OCI-LY1 (cell line): ENCODE data around the gene ACKR3.

Experiments used
- EZH2 ChIP-seq: fragments of 200-600 bp; sonication (generic), shearing (Covaris generic); IDR thresholded peaks from 2 replicates; pipeline ENCODE4 v1.8.0; 2017; ENCODE audit warnings: borderline replicate concordance, mixed run types, mild to moderate bottlenecking, antibody characterized with exemption, low read length, moderate library complexity, mixed read lengths
- TF ChIP-seq, protein P1 (sequence below): fragments of 200-600 bp; sonication (generic), shearing (Covaris generic); IDR thresholded peaks from 2 replicates; pipeline ENCODE4 v1.5.1; 2017; ENCODE audit warnings: mild to moderate bottlenecking, antibody characterized with exemption, low read length, moderate library complexity, mixed read lengths

DNA sequence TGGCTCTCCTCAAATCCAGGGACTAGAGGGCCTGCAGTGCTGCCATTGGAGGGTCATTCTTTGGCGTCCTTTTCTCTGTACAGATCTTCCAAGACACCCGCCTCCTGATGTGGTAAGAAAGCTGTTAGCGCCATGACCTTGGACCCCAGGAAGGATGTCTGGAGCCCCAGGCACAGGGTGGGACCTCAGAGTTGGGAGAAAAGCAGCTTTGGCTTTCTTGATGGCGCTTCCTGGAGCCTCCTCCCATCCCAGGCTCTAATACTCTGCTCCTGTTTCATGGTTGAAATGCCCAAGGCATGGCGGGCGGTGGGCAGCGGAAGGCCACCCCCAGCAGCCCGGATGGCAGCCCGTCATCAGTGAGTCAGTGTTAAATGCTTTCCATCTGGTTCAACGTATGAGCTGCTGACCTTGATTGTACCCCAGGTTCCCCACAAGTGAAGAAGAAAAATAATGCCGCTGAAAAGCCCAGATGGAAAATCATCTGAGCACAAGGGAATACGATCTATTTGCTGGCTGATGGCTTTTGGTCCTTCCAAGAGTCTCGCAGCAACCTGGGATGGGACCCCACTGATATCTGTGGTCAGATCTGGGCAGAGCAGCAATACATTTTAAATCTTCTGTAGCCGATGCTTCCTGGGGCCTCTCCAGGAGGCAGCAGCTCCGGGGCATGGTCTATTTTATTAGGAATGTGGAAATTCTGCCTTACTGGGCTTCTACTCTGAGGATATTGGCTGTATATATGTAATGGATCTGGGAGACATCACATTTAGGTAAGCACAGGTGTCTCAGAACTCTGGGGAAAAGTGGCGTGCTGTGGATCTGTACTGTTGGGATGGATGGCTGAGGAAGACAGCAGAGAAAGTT, 15.1 kb downstream of the ACKR3 start:
- TF ChIP-seq, protein P1, sequence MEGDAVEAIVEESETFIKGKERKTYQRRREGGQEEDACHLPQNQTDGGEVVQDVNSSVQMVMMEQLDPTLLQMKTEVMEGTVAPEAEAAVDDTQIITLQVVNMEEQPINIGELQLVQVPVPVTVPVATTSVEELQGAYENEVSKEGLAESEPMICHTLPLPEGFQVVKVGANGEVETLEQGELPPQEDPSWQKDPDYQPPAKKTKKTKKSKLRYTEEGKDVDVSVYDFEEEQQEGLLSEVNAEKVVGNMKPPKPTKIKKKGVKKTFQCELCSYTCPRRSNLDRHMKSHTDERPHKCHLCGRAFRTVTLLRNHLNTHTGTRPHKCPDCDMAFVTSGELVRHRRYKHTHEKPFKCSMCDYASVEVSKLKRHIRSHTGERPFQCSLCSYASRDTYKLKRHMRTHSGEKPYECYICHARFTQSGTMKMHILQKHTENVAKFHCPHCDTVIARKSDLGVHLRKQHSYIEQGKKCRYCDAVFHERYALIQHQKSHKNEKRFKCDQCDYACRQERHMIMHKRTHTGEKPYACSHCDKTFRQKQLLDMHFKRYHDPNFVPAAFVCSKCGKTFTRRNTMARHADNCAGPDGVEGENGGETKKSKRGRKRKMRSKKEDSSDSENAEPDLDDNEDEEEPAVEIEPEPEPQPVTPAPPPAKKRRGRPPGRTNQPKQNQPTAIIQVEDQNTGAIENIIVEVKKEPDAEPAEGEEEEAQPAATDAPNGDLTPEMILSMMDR, result no peak
- TF ChIP-seq EZH2, result no peak
